ENCODE results near the gene ERICH2.

DNA sequence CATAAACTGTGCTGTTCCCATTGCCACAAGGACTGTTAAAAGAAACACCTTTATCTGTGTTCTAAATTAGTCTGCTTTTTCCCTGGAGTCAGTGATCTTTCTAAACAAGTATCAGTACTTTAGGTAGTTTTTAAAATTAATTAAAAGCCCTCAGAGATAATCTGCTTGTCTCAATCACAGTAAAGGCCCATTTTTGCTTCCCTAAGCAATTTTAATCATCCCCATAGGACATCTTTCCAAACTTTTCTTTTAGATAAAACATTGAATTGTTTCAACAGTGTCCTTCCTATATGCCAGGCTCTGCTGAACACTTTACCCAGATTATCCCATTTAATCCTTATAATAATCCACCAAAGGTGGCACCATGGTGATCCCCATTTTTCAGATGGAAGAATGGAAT lies 3.9 kb downstream of the ERICH2 start:
- TF ChIP-seq ZNF274 (IDR thresholded peaks at IDR 0.05; ENCODE audit: low read depth, low read length) = no peak
- no peak for TF ChIP-seq YY1 (IDR thresholded peaks at IDR 0.05; ENCODE audit: insufficient read depth, insufficient read length)
